NOMO-1 treated with dmso at 0.1 percent for 144 hours (cell line): ENCODE results near the gene CCDC174.
A peak's percentile ranks its signal among the peaks of the same experiment; 100 is the strongest.
"Not testable (repeated sequence)": the region's sequence is repeated elsewhere in the genome, so short reads cannot be mapped to it uniquely, and the experiment has no call there.

Experiments used
- DNase-seq: peaks from one replicate; lab custom pipeline; 2025; ENCODE audit not compliant: unreplicated experiment; lab: John Stamatoyannopoulos, UW

The CCDC174 gene

DNA sequence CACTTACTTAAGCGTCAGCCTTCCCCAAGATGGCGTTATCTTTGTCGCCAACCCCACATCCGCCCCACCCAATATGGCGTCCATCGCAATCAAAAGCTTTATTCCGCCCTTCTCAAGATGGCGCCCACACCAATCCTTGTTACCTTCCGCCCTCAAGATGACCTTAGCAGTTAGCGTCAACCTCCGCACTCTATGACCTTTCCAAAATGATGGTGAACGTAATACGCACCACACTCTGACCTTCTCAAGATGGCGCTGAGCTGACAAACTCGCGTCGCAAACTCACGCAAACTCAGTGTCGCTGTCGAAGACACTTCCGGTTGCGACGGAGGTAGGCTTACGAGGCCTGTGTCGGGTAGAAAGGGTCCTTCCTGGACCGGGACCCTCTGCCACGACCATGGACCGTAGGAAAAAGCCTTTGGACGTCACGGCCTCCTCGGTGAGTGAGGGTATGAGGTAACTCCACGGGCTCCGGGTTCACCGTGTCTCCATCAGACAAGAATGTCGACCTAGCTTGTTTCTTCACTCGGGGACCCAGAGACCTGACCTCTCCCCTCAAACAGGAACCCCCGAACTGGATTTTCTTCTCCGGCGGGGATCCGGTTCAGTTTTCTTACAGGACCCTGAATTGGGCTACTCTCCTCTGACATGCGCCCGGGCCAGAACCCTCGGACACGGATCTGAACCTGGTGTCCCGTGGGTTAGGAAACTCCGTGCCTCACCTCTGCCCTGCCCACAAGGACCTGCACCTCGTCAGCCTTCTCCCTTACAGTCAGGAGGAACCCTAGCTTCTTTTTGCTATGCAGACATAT is at the start of gene CCDC174:
TSS of gene CCDC174 (plus strand) at position 323 of the 812 bp plus-strand sequence. CDS start at position 398, 75 bp downstream.
- DNase-seq, result peak; percentile 99

DNA sequence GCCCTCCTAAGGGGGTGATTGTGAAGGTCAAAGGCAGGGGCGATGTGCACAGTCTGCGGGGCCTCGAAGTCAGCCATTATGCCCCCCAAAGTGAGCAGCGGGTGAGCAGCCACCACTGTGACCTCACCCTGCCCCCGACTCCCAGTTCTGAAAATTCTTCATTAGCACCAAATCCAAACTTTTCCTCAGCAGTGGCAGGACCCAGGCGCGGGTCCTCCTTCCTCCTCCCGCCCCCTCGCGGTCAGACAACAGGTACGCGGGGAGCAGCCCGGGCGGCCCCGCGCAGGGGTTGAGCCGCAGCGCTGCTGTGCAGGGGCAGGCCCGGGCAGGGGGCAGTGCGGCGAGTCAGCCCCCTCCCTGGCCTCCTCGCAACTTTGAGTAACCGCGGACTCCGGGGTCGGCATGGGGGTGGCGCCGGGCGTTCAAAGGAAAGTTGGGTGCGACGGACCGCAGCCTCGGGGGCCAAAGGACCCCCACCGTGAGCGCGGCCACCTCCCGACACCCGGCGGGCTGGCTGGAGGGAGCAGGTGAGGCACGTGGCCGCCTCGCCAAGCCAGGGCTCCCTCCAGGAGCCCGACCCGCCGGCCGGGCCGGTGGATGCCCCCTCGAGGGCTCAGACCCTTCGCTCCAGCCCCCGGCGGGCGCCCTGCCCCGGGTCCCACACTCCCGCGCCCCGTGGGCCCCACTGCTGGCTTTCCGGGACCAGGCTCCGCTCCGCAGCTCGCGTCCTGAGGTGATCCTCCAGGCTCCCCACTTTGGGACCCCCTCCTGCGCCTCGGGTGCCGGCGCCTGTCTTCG is 49.4 kb upstream of the CCDC174 start:
- DNase-seq, result no peak

DNA sequence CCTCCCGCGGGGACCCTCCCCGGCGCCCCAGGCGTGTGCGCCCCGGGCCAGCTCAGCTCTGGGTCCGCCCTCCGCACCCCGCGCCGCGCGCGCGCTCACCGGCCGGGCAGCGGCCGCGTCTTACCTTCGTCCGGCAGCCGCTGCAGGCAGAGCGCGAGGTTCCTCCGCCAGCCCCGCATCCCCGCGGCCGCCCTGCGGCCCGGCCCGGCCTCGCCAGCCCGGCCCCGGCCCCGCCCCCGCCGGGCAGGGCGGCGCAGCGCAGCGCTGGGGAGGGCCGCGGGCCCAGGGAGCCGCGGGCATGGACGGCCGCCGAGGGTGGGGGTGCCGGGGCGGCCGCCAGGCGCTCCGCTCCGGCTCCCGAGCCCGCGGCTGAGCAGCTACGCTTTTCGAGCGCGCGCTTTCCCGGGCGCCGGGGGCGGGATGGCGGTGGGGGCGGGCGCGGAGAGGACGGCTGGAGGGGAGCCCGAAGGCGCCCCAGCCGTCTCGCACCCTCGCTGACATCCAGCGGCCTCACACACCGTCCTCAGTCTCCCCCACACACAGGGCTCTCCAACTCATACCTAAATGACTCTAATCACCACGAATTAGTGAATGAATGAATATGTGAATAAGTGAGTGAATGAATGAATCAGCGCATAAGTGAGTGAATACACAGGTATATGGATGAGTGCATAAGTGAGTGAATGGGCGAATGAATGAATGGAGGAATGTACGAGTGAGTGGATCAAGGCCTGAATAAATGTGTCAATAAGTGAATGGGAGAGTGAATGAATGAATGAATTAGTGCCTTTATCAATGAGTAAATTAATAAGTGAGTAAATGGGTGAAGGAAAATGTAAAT is 48.5 kb upstream of the CCDC174 start:
- no peak for DNase-seq

DNA sequence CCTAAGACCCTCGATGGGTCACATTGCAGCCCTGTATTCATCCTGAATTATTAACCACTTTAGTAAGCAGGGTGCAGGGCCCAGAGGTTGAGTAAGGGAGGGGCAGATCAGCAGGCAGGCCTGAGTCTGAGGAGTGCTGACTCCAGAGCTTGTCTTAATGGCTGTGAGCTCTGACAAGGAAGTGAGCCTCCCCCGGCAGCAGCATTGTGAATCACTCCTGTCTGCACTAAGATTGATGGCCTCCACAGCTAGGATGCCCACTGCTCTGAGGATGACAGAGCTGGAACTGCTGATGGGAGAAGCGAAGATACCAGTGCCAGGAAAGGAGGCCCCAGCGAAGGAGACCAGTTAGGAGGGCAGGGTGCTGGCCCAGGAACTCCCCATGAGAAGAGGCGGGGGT is 46.5 kb upstream of the CCDC174 start:
- DNase-seq, result no peak

DNA sequence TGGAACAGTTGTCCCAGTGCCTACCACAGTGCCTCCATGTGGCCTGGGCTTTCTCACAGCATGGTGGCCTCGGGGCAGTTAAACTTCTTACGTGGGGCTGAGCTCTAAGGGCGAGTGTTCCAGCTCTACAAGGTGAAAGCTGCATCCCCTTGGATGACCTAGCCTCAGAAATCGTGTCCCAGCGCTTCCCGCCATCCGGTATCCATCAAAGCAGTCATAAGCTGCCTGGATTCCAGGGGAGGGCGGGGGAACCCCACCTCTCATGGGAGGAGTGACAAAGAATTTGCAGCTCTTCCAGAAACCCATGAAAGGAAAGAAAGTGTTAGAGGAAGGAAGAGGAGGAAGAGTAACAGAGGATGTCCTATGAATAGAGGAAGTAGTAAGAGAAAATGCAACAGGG is 45.8 kb upstream of the CCDC174 start:
- no peak for DNase-seq

DNA sequence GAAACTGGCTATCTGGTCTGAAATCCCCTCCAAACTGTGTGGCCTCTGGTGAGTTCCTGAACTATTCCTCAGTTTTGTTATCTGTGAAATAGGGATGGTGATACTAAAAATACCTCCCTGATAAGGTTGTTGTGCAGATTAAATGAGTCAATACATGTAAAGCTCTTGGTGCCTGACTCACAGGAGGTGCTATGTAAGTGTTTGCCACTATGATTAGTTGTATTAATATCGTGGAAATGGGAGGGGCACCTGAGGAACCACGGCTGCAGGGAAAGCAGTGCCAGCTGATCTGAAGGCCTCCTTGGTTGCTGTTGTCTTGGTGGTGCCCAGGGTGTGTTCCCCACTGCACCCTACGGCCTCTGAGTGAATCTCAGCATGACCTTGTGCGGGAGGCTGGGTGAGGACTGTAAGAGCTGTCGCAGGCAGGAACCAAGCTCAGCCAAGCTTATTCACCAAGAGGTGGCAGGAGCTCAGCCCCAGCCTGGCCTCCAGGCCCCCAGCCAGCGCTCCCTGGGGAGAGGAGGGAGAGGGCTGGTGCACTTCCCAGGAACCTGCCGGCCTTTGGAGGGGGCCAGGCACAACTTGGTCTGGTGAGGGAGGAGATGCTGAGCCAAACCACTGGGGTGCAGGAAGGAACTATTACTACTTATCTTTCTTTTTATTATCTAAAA is 44.8 kb upstream of the CCDC174 start:
- no peak for DNase-seq

DNA sequence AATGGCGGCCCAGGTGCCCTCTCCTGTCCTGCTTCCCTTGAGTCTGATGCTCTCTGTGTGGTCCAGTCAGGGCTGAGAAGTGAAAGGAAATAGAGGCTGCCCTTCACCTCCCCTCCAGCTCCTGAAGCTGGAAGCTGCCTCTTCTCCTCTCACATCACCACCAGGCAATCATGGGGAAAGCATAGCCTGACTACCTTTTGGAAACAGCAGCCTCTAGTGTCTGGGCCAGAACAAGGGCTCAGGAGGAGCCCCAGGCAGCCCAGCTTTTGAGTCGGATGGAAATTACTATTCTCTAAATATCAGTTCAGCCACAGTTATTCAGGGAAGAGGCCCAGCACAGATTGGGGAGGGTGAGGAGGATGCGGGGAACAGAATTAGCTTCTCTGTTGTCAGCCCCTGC is 43.3 kb upstream of the CCDC174 start:
- DNase-seq, result no peak

DNA sequence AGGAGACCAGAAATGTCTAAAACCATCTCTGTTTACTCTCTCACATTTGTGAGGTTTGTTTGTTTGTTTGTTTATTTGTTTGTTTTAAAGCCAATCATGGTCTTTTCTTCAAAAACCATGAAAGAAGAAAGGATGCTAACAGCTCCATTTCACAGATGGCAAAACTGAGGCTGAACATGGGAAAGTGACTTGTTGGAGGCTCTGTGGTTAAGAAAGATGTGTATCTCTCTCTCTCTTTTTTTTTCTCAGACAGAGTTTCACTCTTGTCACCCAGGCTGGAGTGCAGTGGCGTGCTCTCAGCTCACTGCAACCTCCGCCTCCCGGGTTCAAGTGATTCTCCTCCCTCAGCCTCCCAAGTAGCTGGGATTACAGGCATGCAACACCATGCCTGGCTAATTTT is 42.5 kb upstream of the CCDC174 start:
- DNase-seq, result not testable (repeated sequence)

DNA sequence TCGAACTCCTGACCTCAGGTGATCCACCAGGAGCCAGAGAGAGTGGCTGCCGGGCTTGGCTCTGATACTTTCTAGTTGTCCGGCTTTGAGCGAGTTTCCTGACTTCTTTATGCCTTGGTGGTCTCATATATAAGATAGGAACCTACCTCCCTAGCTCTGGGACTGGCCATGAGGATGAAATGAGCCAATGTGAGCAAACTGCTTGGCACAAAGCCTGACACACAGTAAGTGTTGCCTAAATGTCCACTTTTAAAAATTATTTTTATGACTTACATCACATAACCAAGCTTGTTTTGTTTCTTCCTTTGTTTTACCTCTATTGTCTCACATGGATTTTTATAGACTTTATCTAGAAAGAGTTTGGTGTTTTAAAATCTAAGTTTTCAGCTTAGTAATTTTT is 42.1 kb upstream of the CCDC174 start:
- no peak for DNase-seq

DNA sequence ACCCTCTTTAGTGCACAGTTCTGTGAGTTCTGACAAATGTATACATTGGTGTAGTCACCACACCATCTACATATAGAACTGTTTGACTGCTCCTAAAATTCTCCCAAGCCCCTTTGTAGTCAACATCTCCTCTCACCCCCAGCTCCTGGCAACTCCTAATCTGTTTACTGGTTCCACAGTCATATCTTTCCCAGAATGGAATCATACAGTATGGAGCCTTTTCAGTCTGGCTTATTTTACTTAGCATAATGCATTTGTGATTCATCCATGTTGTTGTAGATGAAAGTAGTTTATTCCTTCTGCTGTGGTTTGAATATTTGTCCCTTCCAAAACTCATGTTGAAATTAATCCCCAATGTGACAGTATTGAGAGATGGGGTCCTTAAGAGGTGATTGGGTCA is 41.6 kb upstream of the CCDC174 start:
- no peak for DNase-seq

DNA sequence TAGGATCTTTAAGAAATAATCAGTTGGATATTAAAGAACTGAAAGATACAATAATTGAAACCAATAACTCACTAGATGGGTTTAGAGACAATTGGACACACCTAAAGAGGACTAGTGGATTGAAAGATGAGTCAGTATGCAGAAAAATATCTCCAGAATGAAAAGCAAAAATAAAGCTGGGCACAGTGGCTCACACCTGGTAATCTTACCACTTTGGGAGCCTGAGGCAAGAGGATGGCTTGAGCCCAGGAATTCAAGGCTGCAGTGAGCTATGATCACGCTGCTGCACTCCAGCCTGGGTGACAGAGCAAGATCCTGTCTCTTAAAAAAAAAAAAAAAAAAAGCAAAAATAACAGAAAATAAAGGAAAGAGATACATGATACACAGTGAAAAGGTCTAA is 37.4 kb upstream of the CCDC174 start:
- DNase-seq, result no peak

DNA sequence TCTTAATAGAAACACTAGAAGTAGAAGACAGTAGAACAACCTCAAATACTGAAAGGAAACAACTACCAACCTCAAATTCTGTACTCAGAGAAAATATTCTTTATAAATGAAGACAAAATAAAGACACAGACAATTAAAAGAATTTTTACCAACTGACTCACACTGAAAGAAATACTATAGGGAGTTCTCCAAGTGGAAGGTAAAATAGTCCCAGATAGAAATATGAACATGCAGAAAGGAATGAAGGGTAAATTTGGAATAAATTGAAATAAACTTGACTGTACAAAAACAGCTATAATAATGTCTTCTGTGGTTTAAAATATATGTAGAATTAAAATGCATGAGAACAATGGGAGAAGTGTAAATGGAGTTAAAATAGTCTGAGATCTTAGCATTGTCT is 36.7 kb upstream of the CCDC174 start:
- no peak for DNase-seq

DNA sequence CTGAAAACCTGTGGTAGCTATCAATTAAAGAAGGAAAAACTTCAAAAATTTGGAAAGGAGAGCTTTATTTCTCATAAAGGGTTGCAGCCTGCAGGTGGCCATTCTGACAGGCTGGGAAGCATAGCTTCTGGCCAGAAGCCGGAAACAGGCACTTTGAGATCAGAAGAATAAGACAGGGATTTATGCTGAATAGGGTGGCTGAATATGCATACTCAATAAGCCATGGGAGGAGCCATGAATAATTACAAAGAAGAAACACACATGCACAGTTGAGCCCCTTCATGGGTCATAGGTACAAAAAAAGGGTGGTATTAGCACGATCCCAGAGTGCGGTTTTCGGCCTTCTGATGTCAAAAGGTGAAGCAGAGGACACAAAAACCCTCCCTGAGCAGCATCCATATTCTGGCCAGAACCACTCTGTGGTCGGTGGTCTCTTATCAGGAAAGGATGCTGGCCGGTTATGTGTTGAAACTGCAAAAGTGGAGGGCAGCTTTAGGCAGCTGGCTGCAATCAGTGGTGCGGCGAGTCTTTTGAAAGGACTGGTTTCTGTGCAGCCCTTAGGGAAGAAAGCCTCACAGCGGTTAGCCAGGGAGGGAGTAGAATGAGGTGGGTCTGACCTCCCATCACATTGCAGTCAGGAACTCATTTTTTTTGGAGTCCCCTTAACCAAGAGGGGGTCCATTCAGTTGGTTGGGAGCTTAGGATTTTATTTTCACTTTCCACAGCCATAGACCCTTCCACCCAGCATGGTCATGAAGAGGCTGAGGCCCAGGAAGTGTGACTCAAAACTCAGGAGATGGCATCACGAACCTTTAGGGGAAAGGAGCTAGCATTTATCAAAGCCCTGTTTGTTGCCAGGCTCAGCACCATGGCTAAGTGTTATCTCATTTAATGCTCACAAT is 34.7 kb upstream of the CCDC174 start:
- DNase-seq, result no peak

DNA sequence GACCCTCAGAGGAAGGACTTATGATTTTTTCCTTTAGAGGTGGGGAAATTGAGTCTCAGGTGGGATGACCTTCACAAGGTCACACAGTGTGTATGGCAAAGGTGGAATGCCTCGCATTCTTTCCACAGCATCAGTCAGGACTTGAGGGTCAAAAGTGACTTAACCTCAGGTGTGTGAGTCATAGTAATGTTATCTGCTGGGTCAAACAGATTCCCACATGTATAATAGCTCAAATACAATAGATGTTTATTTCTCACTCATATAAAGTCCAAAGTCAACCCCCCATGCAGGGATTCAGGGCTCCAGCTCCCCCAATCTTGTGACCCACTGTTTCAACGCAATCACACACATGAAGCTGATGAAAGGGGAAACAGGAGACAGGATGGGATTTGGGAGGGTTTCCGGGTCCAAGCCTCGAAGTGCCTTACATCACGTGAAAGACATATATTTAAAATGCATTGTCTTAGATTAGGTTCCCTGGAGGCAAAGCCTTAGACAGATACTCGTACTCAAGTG is 34.0 kb upstream of the CCDC174 start:
- no peak for DNase-seq

DNA sequence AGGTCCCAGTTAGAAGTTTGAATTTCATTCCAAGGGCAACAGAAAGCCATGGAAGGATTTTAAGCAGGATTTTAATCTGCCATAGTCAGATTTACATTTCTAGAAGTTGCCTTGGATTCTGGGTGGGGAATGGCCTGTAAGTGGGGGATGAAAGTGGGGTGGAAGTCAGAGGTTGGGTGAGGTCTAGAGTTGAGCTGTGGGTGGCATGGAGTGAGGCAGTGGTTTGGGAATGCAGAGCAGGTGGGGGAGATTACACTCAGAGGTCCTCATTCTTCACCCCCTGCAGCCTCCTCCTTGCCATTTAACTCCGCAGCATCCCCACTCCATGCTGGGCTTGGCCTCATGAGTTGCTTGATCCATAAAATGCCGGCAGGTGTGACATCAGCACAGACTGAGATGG is 32.0 kb upstream of the CCDC174 start:
- no peak for DNase-seq

DNA sequence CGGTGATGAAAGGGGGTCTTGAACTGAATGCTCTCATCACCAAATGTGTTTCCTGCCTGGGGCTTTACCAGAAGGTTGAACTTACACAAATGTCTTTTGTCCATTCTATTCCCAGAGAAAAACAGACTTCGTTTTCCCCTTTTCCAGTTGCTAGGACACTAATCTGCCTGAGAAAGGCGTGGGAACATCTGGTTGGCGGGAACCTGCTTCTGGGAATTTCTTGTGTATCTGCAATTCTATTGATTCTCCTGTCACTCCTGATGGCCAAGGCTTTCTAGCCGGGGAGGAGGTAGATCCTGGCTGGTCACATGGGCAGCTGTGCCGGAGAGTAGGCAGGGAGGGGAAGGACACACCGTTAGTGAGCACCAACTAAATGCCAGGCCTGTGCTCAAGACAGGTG is 31.1 kb upstream of the CCDC174 start:
- no peak for DNase-seq

DNA sequence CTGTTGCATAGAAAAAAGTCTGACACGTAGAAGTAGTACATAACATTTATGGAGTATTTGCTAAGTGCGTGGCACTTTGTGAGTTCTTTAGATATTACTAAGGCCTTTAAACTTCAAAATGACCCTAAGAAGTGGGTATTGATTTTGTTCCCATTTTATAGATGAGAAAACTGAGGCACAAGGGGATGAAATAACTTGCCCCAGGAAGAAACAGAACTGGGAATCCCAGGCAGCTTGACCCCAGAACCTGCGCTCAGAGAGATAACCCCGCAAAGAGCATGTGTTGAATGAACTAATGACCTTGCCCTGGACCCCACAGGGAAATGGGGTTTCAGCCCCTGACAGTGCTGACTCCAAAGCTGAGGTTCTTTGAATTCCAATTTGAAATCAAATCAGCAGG is 30.5 kb upstream of the CCDC174 start:
- DNase-seq, result no peak

DNA sequence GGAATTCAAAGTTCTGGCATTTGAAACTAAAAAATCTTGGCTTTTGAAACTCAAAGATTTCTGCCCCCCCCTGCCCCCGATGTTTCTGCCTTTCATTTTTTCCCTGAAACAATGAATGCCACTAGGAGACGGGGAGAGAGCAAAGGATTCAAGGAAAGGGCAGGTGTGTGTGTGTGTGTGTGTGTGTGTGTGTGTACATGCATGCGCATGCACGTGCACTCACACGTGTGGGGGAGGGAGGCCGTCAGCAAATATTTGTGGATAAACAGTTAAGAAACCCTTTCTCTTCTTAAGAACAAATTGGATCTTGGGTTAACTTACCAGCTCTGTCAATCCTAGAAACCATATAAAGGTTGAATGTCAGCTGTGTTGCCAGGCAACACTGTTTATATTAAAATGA is 29.2 kb upstream of the CCDC174 start:
- no peak for DNase-seq

DNA sequence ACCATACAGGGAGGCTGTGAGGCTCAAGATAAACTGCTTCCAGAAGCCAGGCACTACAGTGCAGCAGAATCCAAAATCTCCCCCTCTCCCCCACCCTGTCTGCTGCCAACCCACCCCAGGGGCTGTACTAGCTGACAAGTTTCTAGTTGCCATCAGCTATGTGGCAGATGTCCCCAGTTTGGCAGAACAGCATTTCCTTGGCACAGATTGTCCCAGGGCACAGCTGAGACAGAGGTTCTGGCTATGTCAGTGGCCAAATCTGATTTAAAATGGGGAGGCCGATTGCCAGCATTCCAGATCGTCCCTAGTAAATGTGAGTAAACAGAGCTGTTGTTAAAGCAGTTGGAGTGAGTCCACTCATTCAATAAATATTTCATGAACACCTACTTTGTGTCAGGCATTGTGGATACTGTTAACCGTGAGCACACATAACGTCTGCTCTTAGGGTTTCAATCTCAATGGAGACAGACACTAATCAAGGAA is 28.0 kb upstream of the CCDC174 start:
- no peak for DNase-seq

DNA sequence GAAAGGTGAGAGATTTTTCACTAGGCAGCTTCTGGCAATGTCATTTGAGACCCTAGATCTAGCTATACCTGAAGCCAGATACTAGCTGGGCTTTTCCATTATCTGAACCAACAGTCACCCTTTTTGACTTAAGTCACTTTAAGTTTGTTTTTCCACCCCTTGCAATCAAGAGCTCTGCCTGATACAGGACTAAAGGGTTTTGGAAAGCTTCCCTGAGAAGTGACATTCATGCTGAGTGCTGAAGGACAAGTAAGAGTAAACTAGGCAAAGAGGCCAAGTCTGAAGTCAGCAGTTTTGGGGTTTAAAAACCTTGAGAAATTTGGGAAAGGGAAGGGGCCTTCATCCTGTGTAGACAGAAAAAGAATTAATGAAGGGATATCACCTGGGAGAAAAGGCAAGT is 27.1 kb upstream of the CCDC174 start:
- no peak for DNase-seq
